ENCODE measurements around the gene ST6GALNAC2.
"Not testable (repeated sequence)": the region's sequence is repeated elsewhere in the genome, so short reads cannot be mapped to it uniquely, and the experiment has no call there.

ST6GALNAC2 gene

GRCh38 chr17:76559460-76559859, 26.2 kb downstream of the ST6GALNAC2 start:
- H3K27me3 ChIP-seq (ENCODE audit: control insufficient read depth, insufficient read depth, low read length); H3K9me3 ChIP-seq (ENCODE audit: control insufficient read depth, insufficient read depth, low read length); H3K4me1 ChIP-seq (ENCODE audit: control insufficient read depth, insufficient read depth, low read length); H3K9ac ChIP-seq (ENCODE audit: low read depth, low read length): not testable (repeated sequence)
- Histone ChIP-seq H3K36me3 (ENCODE audit: control insufficient read depth, insufficient read depth, low read length) (peaks cover 23% of the 10 kb centered on the region), H3K4me3 (ENCODE audit: low read depth, low read length) (peak overlapping the region; percentile 87)

DNA sequence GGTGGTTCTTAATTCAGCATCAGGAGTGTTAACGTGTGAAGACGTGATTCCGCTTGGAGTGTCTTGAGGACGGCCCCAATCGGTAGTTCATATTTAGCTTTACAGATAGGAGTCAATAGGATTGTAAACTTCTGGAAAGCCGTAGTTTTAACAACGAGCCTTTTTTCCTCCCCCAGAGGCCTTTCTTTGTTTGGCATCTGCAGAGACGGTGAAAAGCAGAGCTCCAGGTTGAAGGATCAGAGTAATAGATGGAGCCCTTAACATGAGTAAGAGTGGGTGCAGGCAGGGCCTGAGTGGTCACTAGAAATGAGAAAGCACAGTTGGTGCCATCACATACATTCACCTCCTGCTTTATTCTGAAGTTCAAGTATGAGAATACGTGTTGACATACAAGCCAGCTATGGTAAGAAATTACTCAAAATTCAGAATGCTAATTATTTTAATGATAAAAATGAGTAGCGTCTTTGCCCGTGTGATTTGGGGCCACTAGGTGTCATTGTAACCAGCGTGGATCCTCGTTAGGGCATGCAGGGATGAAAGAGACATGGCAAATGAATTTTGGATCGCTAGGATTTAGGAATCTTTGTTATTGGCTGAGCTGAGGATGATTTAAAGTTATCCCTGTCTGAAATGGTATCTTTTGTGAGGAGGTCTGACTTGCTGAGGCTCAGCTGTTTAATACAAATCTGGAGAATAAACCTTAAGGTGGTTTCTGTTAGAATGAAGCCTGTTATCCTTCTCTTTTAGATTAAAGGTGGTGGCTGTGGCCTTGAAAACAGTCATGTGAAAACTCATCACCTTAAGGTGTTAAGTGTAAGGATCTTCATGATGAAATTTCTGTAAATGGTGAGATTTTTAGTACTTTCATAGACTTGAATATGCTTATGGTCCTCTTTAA, 27.2 kb downstream of the ST6GALNAC2 start:
- H3K9ac ChIP-seq (ENCODE audit: low read depth, low read length), result peak overlapping the region; percentile 99
- no peaks in the 10 kb centered on the region for H3K9me3 ChIP-seq (ENCODE audit: control insufficient read depth, insufficient read depth, low read length)
- H3K4me1 ChIP-seq (ENCODE audit: control insufficient read depth, insufficient read depth, low read length), result peaks cover 8% of the 10 kb centered on the region
- H3K4me3 ChIP-seq (ENCODE audit: low read depth, low read length), result peak overlapping the region; percentile 87
- H3K36me3 ChIP-seq (ENCODE audit: control insufficient read depth, insufficient read depth, low read length), result peaks cover 23% of the 10 kb centered on the region
- no peaks in the 10 kb centered on the region for H3K27me3 ChIP-seq (ENCODE audit: control insufficient read depth, insufficient read depth, low read length)

GRCh38 chr17:76557368-76558197, 28.1 kb downstream of the ST6GALNAC2 start:
- Histone ChIP-seq H3K9me3 (ENCODE audit: control insufficient read depth, insufficient read depth, low read length) (no peaks in the 10 kb centered on the region), H3K36me3 (ENCODE audit: control insufficient read depth, insufficient read depth, low read length) (peaks cover 19% of the 10 kb centered on the region), H3K4me3 (ENCODE audit: low read depth, low read length) (peak overlapping the region; percentile 87), H3K27me3 (ENCODE audit: control insufficient read depth, insufficient read depth, low read length) (no peaks in the 10 kb centered on the region), H3K9ac (ENCODE audit: low read depth, low read length) (peak overlapping the region; percentile 99), H3K4me1 (ENCODE audit: control insufficient read depth, insufficient read depth, low read length) (peaks cover 8% of the 10 kb centered on the region)

- Histone ChIP-seq H3K4me3 (ENCODE audit: low read depth, low read length) (peak overlapping the region; percentile 85), H3K36me3 (ENCODE audit: control insufficient read depth, insufficient read depth, low read length) (peaks cover 15% of the 10 kb centered on the region), H3K27me3 (ENCODE audit: control insufficient read depth, insufficient read depth, low read length) (no peaks in the 10 kb centered on the region), H3K9me3 (ENCODE audit: control insufficient read depth, insufficient read depth, low read length) (no peaks in the 10 kb centered on the region), H3K9ac (ENCODE audit: low read depth, low read length) (peak overlapping the region; percentile 78), H3K4me1 (ENCODE audit: control insufficient read depth, insufficient read depth, low read length) (peaks cover 8% of the 10 kb centered on the region)
These were observed 28.8 kb downstream of the ST6GALNAC2 start for GRCh38 chr17:76556765-76557367.

DNA sequence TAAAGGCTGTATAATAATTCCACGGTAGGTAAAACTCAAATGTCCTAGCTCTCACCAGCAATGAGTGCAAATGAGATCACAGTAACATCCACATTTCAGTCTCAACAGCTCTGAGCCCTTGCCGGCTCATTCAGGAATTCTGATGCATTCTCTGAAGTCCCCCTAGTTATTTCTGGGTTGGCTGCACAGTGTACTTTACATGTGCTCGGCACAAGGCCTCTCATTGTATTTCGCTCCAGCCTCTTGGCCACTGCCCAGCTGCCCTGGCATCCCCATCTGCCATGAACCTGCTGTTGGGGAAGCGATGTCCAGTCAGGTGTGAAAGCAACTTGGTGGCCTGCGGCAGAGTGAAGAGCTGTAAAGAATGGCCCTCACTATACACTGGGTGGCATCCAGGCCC, 31.5 kb downstream of the ST6GALNAC2 start:
- Histone ChIP-seq H3K4me1 (ENCODE audit: control insufficient read depth, insufficient read depth, low read length) (peaks cover 2% of the 10 kb centered on the region), H3K36me3 (ENCODE audit: control insufficient read depth, insufficient read depth, low read length) (no peaks in the 10 kb centered on the region), H3K9me3 (ENCODE audit: control insufficient read depth, insufficient read depth, low read length) (no peaks in the 10 kb centered on the region), H3K9ac (ENCODE audit: low read depth, low read length) (no peak overlapping the region), H3K4me3 (ENCODE audit: low read depth, low read length) (no peak overlapping the region), H3K27me3 (ENCODE audit: control insufficient read depth, insufficient read depth, low read length) (no peaks in the 10 kb centered on the region)

GRCh38 chr17:76553178-76553908, 32.3 kb downstream of the ST6GALNAC2 start:
- Histone ChIP-seq H3K4me1 (ENCODE audit: control insufficient read depth, insufficient read depth, low read length) (peaks cover 2% of the 10 kb centered on the region), H3K27me3 (ENCODE audit: control insufficient read depth, insufficient read depth, low read length) (no peaks in the 10 kb centered on the region), H3K36me3 (ENCODE audit: control insufficient read depth, insufficient read depth, low read length) (no peaks in the 10 kb centered on the region), H3K9ac (ENCODE audit: low read depth, low read length) (no peak overlapping the region), H3K9me3 (ENCODE audit: control insufficient read depth, insufficient read depth, low read length) (no peaks in the 10 kb centered on the region), H3K4me3 (ENCODE audit: low read depth, low read length) (no peak overlapping the region)

DNA sequence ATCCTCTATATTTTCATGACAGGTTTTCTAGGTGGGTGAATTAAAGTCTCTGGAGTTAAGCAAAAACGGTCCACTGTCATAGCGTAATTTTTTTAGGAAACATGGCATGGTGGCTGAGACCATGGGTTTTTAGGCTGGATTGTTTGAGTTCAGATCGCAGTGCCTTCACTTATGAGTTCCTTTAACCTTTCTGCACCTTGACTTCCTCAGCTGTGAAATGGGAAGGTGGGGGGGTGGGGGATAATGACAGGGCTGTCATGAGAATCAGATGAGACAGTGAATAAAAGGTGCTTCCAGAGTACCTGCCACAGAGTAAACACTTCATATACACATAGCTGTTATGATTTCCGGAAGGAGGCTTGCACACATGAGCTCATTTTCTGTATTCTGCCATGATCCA, 34.0 kb downstream of the ST6GALNAC2 start:
- H3K4me1 ChIP-seq (ENCODE audit: control insufficient read depth, insufficient read depth, low read length), result peaks cover 2% of the 10 kb centered on the region

DNA sequence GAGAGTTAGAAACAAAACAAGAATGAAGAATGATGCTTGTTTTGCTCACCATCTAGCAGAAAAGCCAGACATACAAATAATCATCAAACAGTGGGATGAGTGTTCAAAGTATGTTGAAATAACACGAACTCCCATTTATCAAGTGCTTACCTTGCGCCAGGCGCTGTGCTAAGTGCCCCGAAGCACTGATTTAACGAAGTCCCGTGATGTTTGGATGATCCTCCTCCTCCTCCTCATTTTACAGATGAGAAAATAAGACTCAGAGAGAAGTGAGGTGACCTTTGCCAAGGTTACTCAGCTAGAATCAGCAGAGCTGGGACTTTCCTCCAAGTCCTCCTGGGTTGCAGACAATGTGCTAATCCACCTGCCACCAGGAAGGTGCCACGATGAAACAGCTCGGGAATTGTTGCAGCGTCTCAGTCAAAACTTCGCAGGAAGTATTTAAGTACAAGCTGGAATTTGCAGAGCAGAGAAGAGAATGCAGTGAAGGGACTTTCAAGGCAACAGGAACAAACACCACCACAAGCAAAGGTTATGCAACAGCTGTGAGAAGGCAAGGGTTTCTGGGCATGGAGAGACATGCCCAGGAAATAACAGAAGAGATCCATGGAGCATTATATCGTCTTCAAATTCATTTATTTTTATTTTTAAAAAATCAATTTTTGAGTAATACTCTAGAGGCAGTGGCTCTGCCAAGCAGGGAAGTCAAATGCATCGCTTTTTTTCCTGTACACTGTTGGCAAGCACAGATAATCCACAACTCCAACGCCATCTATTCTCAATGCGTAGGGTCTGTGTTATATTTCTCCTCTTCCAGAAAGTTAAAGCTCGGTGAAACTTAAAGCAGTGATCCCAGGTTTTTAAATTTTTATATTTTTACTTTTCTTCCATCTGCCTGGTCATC, 34.7 kb downstream of the ST6GALNAC2 start:
- no peaks in the 10 kb centered on the region for H3K36me3 ChIP-seq (ENCODE audit: control insufficient read depth, insufficient read depth, low read length)
- H3K9ac ChIP-seq (ENCODE audit: low read depth, low read length), result no peak overlapping the region
- H3K27me3 ChIP-seq (ENCODE audit: control insufficient read depth, insufficient read depth, low read length), result no peaks in the 10 kb centered on the region
- no peak overlapping the region for H3K4me3 ChIP-seq (ENCODE audit: low read depth, low read length)
- no peaks in the 10 kb centered on the region for H3K9me3 ChIP-seq (ENCODE audit: control insufficient read depth, insufficient read depth, low read length)
- H3K4me1 ChIP-seq (ENCODE audit: control insufficient read depth, insufficient read depth, low read length), result peaks cover 2% of the 10 kb centered on the region

More for the DNA sequence above, 34.0 kb downstream of the ST6GALNAC2 start:
- H3K9me3 ChIP-seq (ENCODE audit: control insufficient read depth, insufficient read depth, low read length), result no peaks in the 10 kb centered on the region
- no peaks in the 10 kb centered on the region for H3K36me3 ChIP-seq (ENCODE audit: control insufficient read depth, insufficient read depth, low read length)
- H3K9ac ChIP-seq (ENCODE audit: low read depth, low read length), result no peak overlapping the region
- no peaks in the 10 kb centered on the region for H3K27me3 ChIP-seq (ENCODE audit: control insufficient read depth, insufficient read depth, low read length)
- no peak overlapping the region for H3K4me3 ChIP-seq (ENCODE audit: low read depth, low read length)

DNA sequence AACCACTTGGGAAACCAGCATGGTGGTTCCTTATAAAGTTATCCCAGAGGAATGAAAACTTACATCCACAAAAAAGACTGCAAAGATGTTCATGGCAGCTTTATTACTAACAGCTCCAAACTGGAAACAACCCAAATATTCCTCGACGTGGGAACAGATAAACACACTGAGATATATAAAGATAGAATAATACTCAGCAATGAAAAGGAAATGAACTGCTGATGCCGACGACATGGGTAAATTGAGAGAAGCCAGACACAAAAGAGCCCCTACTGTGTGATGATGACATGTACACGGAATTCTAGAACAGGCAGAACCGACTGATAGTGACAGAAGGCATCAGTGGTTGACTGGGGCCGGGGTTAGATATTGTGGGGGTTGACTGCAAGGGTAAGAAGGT, 36.1 kb downstream of the ST6GALNAC2 start:
- Histone ChIP-seq H3K27me3 (ENCODE audit: control insufficient read depth, insufficient read depth, low read length) (no peaks in the 10 kb centered on the region), H3K36me3 (ENCODE audit: control insufficient read depth, insufficient read depth, low read length) (no peaks in the 10 kb centered on the region), H3K9me3 (ENCODE audit: control insufficient read depth, insufficient read depth, low read length) (no peaks in the 10 kb centered on the region), H3K4me1 (ENCODE audit: control insufficient read depth, insufficient read depth, low read length) (peaks cover 2% of the 10 kb centered on the region), H3K9ac (ENCODE audit: low read depth, low read length) (no peak overlapping the region), H3K4me3 (ENCODE audit: low read depth, low read length) (no peak overlapping the region)

GRCh38 chr17:76549215-76549518, 36.5 kb downstream of the ST6GALNAC2 start:
- Histone ChIP-seq H3K4me3 (ENCODE audit: low read depth, low read length) (no peak overlapping the region), H3K9me3 (ENCODE audit: control insufficient read depth, insufficient read depth, low read length) (no peaks in the 10 kb centered on the region), H3K4me1 (ENCODE audit: control insufficient read depth, insufficient read depth, low read length) (peaks cover 2% of the 10 kb centered on the region), H3K9ac (ENCODE audit: low read depth, low read length) (no peak overlapping the region), H3K27me3 (ENCODE audit: control insufficient read depth, insufficient read depth, low read length) (no peaks in the 10 kb centered on the region), H3K36me3 (ENCODE audit: control insufficient read depth, insufficient read depth, low read length) (no peaks in the 10 kb centered on the region)

Measured in iPS-15b (cell line).